Measurements from ENCODE around the gene TRPV3.
"Not testable (repeated sequence)": the region's sequence is repeated elsewhere in the genome, so short reads cannot be mapped to it uniquely, and the experiment has no call there.

Gene TRPV3

GRCh38 chr17:3573246-3574100 is 15.9 kb upstream of the TRPV3 start:
- no peak for DNase-seq

GRCh38 chr17:3572231-3572630 is 14.6 kb upstream of the TRPV3 start:
- no peak for DNase-seq

GRCh38 chr17:3571043-3571900 is 13.7 kb upstream of the TRPV3 start:
- no peak for DNase-seq

- DNase-seq: no peak
These were observed 12.0 kb upstream of the TRPV3 start for GRCh38 chr17:3569534-3570137.

GRCh38 chr17:3566551-3566950 is 8.9 kb upstream of the TRPV3 start:
- no peak for DNase-seq

- no peak for DNase-seq
These were observed 7.5 kb upstream of the TRPV3 start for GRCh38 chr17:3565143-3565542.

GRCh38 chr17:3564241-3564640 is 6.6 kb upstream of the TRPV3 start:
- DNase-seq: not testable (repeated sequence)

- no peak for DNase-seq
These were observed 1.6 kb upstream of the TRPV3 start for GRCh38 chr17:3559270-3559645.

- DNase-seq: peak; percentile 57
These were observed 1.1 kb upstream of the TRPV3 start for GRCh38 chr17:3558603-3559269.

- DNase-seq: no peak
These were observed 470 bp downstream of the TRPV3 start for GRCh38 chr17:3556916-3557767.

GRCh38 chr17:3556239-3556915 is 1.2 kb downstream of the TRPV3 start:
- DNase-seq: no peak

- no peak for DNase-seq
These were observed 2.3 kb downstream of the TRPV3 start for GRCh38 chr17:3555189-3555796.

GRCh38 chr17:3554440-3554839 is 3.2 kb downstream of the TRPV3 start:
- no peak for DNase-seq

GRCh38 chr17:3553419-3554401 is 3.9 kb downstream of the TRPV3 start:
- no peak for DNase-seq

GRCh38 chr17:3552916-3553315 is 4.7 kb downstream of the TRPV3 start:
- DNase-seq: no peak

- DNase-seq: no peak
These were observed 6.4 kb downstream of the TRPV3 start for GRCh38 chr17:3551189-3551588.

GRCh38 chr17:3549610-3550162 is 7.9 kb downstream of the TRPV3 start:
- DNase-seq: no peak

GRCh38 chr17:3547628-3548027 is 10.0 kb downstream of the TRPV3 start:
- no peak for DNase-seq

- DNase-seq: no peak
These were observed 10.6 kb downstream of the TRPV3 start for GRCh38 chr17:3546997-3547396.
